ENCODE data around the gene HEPHL1.

DNA sequence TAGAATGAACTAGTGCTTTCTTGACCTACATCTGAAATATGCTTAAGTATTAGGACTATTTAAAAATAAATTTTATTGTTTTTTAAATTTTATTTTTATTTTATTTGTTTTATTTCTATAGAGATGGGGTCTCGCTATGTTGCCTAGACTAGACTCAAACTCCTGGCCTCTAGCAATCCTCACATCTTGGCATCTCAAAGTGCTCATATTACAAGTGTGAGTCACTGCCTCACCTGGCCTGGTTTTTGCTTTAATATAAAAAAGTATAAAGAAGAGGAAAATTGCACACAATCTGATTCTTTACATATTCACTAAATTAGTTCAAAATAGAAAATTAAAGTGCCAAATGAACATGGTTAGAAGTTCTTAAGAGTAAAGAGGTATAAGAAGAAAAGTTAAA lies 37.5 kb downstream of the HEPHL1 start:
- TF ChIP-seq, protein P1, sequence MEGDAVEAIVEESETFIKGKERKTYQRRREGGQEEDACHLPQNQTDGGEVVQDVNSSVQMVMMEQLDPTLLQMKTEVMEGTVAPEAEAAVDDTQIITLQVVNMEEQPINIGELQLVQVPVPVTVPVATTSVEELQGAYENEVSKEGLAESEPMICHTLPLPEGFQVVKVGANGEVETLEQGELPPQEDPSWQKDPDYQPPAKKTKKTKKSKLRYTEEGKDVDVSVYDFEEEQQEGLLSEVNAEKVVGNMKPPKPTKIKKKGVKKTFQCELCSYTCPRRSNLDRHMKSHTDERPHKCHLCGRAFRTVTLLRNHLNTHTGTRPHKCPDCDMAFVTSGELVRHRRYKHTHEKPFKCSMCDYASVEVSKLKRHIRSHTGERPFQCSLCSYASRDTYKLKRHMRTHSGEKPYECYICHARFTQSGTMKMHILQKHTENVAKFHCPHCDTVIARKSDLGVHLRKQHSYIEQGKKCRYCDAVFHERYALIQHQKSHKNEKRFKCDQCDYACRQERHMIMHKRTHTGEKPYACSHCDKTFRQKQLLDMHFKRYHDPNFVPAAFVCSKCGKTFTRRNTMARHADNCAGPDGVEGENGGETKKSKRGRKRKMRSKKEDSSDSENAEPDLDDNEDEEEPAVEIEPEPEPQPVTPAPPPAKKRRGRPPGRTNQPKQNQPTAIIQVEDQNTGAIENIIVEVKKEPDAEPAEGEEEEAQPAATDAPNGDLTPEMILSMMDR (IDR thresholded peaks at IDR 0.05; ENCODE audit: insufficient read depth, low read depth, low read length), result no peak
- TF ChIP-seq EZH2 (IDR thresholded peaks at IDR 0.05; ENCODE audit: insufficient read depth, low read length), result no peak
